ENCODE data around the gene ZNF641. TPM values are rescaled to one million over a fixed set of nuclear protein-coding genes. Genes with fewer than 3 reads are reported as not detected.

The ZNF641 gene
- total and polyA plus RNA-seq, 2 donors (not counting 3 experiments of a cell fraction or from before 2014, with no cell fraction given), result 3.5 to 6.7 TPM

GRCh38 chr12:48316491-48316890 is 34.2 kb downstream of the ZNF641 start:
- H3K9me1 ChIP-seq (replicated peaks; ENCODE audit: control insufficient read depth, extremely low read depth, insufficient read depth, low read length), result no peaks in the 10 kb centered on the region
- no peak overlapping the region for H3K27ac ChIP-seq (ENCODE audit: insufficient read depth, low read depth, low read length)
- H3K9ac ChIP-seq (replicated peaks; ENCODE audit: extremely low read depth, insufficient read depth, low read length), result no peak overlapping the region
- H3K4me3 ChIP-seq (replicated peaks in 1 of 3; ENCODE audit: insufficient read depth in 1 of 3, low read depth in 1 of 3, low read length in 3 of 3), result no peak overlapping the region
- ChIA-PET CTCF (no interaction called here), POLR2A (no interaction called here)
- no peaks in the 10 kb centered on the region for H3K36me3 ChIP-seq (ENCODE audit: control insufficient read depth in 2 of 2, extremely low read depth in 1 of 2, insufficient read depth in 2 of 2, low read length in 2 of 2)
- no peaks in the 10 kb centered on the region for H3K4me1 ChIP-seq (ENCODE audit: control insufficient read depth, extremely low read depth, insufficient read depth, low read length)
- no peak for DNase-seq (ENCODE audit: low read depth, low spot score)
- no peak overlapping the region for H2AFZ ChIP-seq (ENCODE audit: low read depth, low read length)
- intact Hi-C loops (cut with micrococcal nuclease), result no loop called here
- H3K27me3 ChIP-seq (ENCODE audit: control insufficient read depth in 2 of 2, insufficient read depth in 2 of 2, low read length in 2 of 2), result peaks cover 0 to 2% of the 10 kb centered on the region in 2 experiments
- BruUV-seq (replicated peaks), result no TSS peak
- no peaks in the 10 kb centered on the region for H3K9me3 ChIP-seq (replicated peaks; ENCODE audit: control insufficient read depth, insufficient read depth, low read length)
- dilution Hi-C loops (cut with MboI; ENCODE audit: extremely low pct_ligation_motif_present, low sequenced_read_pairs), result no loop called here
- no peak overlapping the region for H3K4me2 ChIP-seq (ENCODE audit: insufficient read depth, low read length)
- H4K20me1 ChIP-seq (replicated peaks; ENCODE audit: control insufficient read depth, extremely low read depth, insufficient read depth, low read length), result no peaks in the 10 kb centered on the region
- no peak for TF ChIP-seq CTCF (IDR thresholded peaks at IDR 0.05; ENCODE audit: extremely low read depth in 1 of 2, insufficient read depth in 1 of 2, low read depth in 1 of 2, low read length in 2 of 2)
- TF ChIP-seq FOS (IDR thresholded peaks at IDR 0.05; ENCODE audit: borderline replicate concordance, insufficient read depth, low read length), result no peak
- TF ChIP-seq POLR2A (IDR thresholded peaks at IDR 0.05; ENCODE audit: low read depth, low read length), result no peak
- TF ChIP-seq POLR2AphosphoS5 (IDR thresholded peaks at IDR 0.05; ENCODE audit: insufficient read depth, low read depth, low read length), result no peak
- TF ChIP-seq EZH2 (IDR thresholded peaks at IDR 0.05; ENCODE audit: borderline replicate concordance, low read depth, low read length, severe bottlenecking), result no peak
- no peaks in the 10 kb centered on the region for H3K79me2 ChIP-seq (ENCODE audit: control insufficient read depth, insufficient read depth, low read length)
- FAIRE-seq, result no peak

- ChIA-PET POLR2A (no interaction called here), CTCF (no interaction called here)
- dilution Hi-C loops (cut with MboI; ENCODE audit: extremely low pct_ligation_motif_present, low sequenced_read_pairs), result no loop called here
- H3K9ac ChIP-seq (replicated peaks; ENCODE audit: extremely low read depth, insufficient read depth, low read length), result no peak overlapping the region
- H3K4me3 ChIP-seq (replicated peaks in 1 of 3; ENCODE audit: insufficient read depth in 1 of 3, low read depth in 1 of 3, low read length in 3 of 3), result no peak overlapping the region
- H3K9me3 ChIP-seq (replicated peaks; ENCODE audit: control insufficient read depth, insufficient read depth, low read length), result no peaks in the 10 kb centered on the region
- no peak overlapping the region for H3K4me2 ChIP-seq (ENCODE audit: insufficient read depth, low read length)
- no peaks in the 10 kb centered on the region for H3K4me1 ChIP-seq (ENCODE audit: control insufficient read depth, extremely low read depth, insufficient read depth, low read length)
- no peaks in the 10 kb centered on the region for H3K9me1 ChIP-seq (replicated peaks; ENCODE audit: control insufficient read depth, extremely low read depth, insufficient read depth, low read length)
- H4K20me1 ChIP-seq (replicated peaks; ENCODE audit: control insufficient read depth, extremely low read depth, insufficient read depth, low read length), result no peaks in the 10 kb centered on the region
- intact Hi-C loops (cut with micrococcal nuclease), result no loop called here
- TF ChIP-seq MYC (IDR thresholded peaks at IDR 0.05; ENCODE audit: low read depth, low read length), result no peak
- no peak for TF ChIP-seq CTCF (IDR thresholded peaks at IDR 0.05; ENCODE audit: extremely low read depth in 1 of 2, insufficient read depth in 1 of 2, low read depth in 1 of 2, low read length in 2 of 2)
- no peak for TF ChIP-seq MAX (IDR thresholded peaks at IDR 0.05; ENCODE audit: insufficient read depth, insufficient read length)
- no peak for TF ChIP-seq POLR2AphosphoS5 (IDR thresholded peaks at IDR 0.05; ENCODE audit: insufficient read depth, low read depth, low read length)
- TF ChIP-seq EZH2 (IDR thresholded peaks at IDR 0.05; ENCODE audit: borderline replicate concordance, low read depth, low read length, severe bottlenecking), result no peak
- TF ChIP-seq JUN (IDR thresholded peaks at IDR 0.05; ENCODE audit: borderline replicate concordance, insufficient read depth, insufficient read length, low read depth), result no peak
- TF ChIP-seq GATA2 (IDR thresholded peaks at IDR 0.05; ENCODE audit: insufficient read depth, insufficient read length, low read depth, low read length), result no peak
- TF ChIP-seq FOS (IDR thresholded peaks at IDR 0.05; ENCODE audit: borderline replicate concordance, insufficient read depth, low read length), result no peak
- TF ChIP-seq POLR2A (IDR thresholded peaks at IDR 0.05; ENCODE audit: low read depth, low read length), result no peak
- H3K79me2 ChIP-seq (ENCODE audit: control insufficient read depth, insufficient read depth, low read length), result no peaks in the 10 kb centered on the region
- no peak overlapping the region for H3K27ac ChIP-seq (ENCODE audit: insufficient read depth, low read depth, low read length)
- no peak for FAIRE-seq
- BruUV-seq (replicated peaks), result no TSS peak
- H3K36me3 ChIP-seq (ENCODE audit: control insufficient read depth in 2 of 2, extremely low read depth in 1 of 2, insufficient read depth in 2 of 2, low read length in 2 of 2), result no peaks in the 10 kb centered on the region
- DNase-seq (ENCODE audit: low read depth, low spot score), result no peak
- peaks cover 5 to 6% of the 10 kb centered on the region in 2 experiments for H3K27me3 ChIP-seq (ENCODE audit: control insufficient read depth in 2 of 2, insufficient read depth in 2 of 2, low read length in 2 of 2)
- no peak overlapping the region for H2AFZ ChIP-seq (ENCODE audit: low read depth, low read length)
Observed at GRCh38 chr12:48311313-48311712, 39.4 kb downstream of the ZNF641 start.

Measured in endothelial cell of umbilical vein (primary cell).